ENCODE data around the gene RFX1. TPM values are rescaled to one million over a fixed set of nuclear protein-coding genes. Genes with fewer than 3 reads are reported as not detected.
A peak's percentile ranks its signal among the peaks of the same experiment; 100 is the strongest.

RFX1 gene
- total and polyA plus RNA-seq, 9 donors: 1.8 to 9.5 (median 7.1) TPM

DNA sequence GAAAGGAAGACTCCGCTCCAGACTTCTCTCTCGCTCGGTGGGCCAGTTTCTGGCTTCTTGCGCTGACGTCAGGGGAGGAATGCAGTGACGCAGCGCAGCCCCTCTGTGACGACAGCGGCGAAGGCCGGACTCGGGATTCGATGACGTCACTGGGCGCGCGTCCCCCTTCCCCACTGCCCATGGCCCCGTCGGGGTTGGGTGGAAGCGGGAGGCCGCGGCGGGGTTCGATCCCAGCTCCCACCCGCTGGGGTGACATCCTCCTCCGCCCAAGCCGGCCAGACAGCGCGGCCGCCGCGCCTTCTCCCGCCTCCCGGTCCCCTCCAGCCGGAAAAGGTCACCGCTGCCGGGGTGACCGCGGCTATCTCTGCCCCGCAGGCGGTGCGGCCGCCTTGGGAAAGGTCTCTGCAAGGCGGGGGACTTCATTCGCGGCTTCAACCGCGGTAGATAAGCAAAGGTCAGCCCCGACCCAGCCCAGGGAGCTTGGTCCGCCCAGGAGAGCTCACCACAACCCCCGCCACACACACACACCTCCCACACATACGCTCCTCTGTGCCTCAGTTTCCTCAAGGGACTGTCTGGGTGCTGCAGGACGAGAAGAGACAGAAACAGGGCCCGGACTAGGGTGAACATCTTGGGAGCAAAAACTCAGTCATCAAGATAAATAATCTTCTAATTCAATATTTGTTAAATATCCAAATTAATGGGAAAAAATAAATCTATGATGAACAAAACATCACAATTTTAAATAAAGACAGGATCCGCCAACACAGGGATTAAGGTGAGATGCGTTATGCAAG is 844 bp upstream of the RFX1 start:
- DNase-seq: no peak
- peaks cover 23% of the 10 kb centered on the region for H3K4me1 ChIP-seq (ENCODE audit: control insufficient read depth, insufficient read depth, low read length)
- no peaks in the 10 kb centered on the region for H3K36me3 ChIP-seq (ENCODE audit: control insufficient read depth, insufficient read depth, low read length)
- no peaks in the 10 kb centered on the region for H3K9me3 ChIP-seq (replicated peaks; ENCODE audit: control insufficient read depth, low read depth, low read length)
- no peaks in the 10 kb centered on the region for H3K27me3 ChIP-seq (ENCODE audit: control insufficient read depth, insufficient read depth, low read length)
- WGBS (ENCODE audit: insufficient coverage): under 1% methylated on average over 43 of the region's 56 CpGs
- peak overlapping the region; percentile 80 for H3K4me3 ChIP-seq (ENCODE audit: low read length)
- H3K27ac ChIP-seq (ENCODE audit: low read length): peak overlapping the region; percentile 99

DNA sequence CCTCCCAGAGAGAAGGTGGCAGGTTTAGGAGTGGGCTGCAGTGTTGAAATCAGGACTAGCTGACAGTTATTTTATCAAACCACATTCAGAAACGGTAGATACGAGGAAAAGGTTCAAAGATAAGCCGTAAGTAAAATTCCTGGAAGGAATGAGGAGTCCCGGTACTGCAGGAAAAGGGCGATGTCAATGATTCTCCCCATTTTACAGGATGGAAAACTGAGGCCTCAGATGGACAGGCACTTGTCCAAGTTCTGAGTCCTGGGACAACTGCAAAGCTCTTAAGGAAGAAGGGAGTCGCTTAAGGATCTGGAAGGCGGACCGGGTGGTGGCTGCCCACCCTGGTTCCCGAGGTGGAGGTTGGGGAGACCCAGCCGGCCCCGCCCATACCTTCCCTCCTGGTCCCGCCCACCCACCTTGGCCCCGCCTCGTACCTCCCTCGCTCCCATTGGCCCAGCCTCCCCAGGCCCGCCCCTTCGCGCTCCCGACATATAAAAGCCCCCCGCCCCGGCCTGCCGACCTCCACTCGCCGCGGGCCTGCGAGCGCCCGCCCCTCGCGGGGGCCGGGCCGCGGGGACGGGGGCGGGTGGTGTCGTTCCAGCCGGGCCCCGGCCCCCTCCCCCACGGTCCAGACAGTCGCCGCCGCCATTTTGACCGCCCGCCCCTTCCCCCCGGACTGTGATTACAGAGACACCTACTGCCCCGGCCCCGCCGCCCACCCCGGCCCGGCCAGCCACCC is 603 bp downstream of the RFX1 start:
- peak; percentile 94 for DNase-seq
- peak overlapping the region; percentile 99 for H3K27ac ChIP-seq (ENCODE audit: low read length)
- H3K36me3 ChIP-seq (ENCODE audit: control insufficient read depth, insufficient read depth, low read length): peaks cover 2% of the 10 kb centered on the region
- 9% methylated on average over 38 of the region's 50 CpGs for WGBS (ENCODE audit: insufficient coverage)
- H3K9me3 ChIP-seq (replicated peaks; ENCODE audit: control insufficient read depth, low read depth, low read length): no peaks in the 10 kb centered on the region
- peaks cover 23% of the 10 kb centered on the region for H3K4me1 ChIP-seq (ENCODE audit: control insufficient read depth, insufficient read depth, low read length)
- H3K4me3 ChIP-seq (ENCODE audit: low read length): peak overlapping the region; percentile 73
- H3K27me3 ChIP-seq (ENCODE audit: control insufficient read depth, insufficient read depth, low read length): no peaks in the 10 kb centered on the region

DNA sequence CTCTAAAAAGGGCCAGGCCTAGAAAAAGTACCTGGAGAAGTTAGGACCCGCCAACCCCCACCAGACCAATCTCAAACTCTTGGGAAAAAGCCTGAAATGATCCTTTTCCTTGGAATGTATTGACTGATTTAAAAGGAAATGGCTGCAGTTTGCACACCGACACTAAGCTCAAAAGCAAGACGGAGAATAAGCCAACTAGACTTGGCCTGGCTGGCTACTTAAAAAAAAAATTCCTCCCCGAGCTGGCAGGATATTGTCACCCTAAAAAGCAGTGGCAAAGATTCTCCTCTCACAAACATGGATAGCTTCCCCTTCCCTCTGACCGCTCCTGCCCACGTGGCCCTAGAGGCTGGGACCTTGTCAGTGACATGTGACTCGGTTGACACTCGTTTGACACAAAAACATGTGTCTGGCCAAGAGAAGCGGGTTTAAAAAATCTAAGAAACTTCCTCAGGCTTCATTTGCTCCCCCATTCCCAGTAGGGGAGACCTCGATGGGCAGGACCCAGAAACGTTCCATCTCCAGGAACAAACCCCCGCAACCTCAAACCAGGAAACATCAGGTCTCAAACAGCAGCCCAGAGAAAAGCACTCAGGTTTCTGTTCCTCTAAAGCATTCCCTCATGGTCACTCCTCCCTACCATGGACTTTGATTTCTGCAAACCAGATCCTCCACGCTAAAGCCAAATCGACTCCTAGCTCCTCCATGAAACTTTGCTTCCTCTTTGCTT is 1.3 kb downstream of the RFX1 start:
- no peak overlapping the region for H3K4me3 ChIP-seq (ENCODE audit: low read length)
- no peaks in the 10 kb centered on the region for H3K27me3 ChIP-seq (ENCODE audit: control insufficient read depth, insufficient read depth, low read length)
- peaks cover 2% of the 10 kb centered on the region for H3K36me3 ChIP-seq (ENCODE audit: control insufficient read depth, insufficient read depth, low read length)
- H3K4me1 ChIP-seq (ENCODE audit: control insufficient read depth, insufficient read depth, low read length): peaks cover 23% of the 10 kb centered on the region
- WGBS (ENCODE audit: insufficient coverage): 23% methylated on average over 9 of the region's 14 CpGs
- DNase-seq: peak; percentile 73
- peak overlapping the region; percentile 99 for H3K27ac ChIP-seq (ENCODE audit: low read length)
- H3K9me3 ChIP-seq (replicated peaks; ENCODE audit: control insufficient read depth, low read depth, low read length): no peaks in the 10 kb centered on the region

DNA sequence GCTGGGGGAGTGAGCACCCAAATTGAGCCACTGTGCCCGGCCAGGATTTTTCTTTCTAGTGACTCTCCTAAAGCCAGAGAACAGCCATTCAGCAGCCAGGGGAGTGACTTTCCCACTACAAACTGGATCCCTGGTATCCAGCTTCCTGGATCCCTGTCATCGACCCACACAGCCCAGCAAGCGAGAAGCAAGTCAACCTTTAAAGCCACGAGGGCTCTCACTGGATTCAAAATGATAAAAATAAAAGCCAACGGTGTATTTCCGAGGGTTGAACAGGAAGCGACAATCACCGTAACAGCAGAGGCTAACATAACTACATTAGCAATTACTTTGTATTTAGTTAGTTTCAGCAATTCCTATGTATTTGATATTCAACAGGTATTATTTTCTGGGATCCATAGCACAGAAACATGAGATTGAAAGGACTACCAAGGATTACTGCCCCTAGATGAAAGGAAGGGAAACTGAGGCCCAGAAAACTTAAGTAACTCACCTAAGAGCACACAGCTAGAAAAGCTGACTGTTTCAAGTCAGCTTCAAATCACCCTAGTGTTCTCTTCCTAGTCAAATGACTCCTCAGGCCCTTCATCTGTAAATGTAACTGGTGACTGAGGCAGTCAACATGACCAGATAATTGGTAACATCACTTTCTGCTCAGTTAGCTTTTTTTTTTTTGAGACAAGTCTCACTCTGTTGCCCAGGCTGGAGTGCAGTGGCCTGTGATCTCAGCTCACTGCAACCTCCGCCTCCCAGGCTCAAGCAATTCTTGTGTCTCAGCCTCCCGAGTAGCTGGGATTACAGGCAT is 2.7 kb downstream of the RFX1 start:
- H3K4me1 ChIP-seq (ENCODE audit: control insufficient read depth, insufficient read depth, low read length): peaks cover 23% of the 10 kb centered on the region
- DNase-seq: no peak
- peak overlapping the region; percentile 83 for H3K27ac ChIP-seq (ENCODE audit: low read length)
- no peaks in the 10 kb centered on the region for H3K27me3 ChIP-seq (ENCODE audit: control insufficient read depth, insufficient read depth, low read length)
- peaks cover 9% of the 10 kb centered on the region for H3K9me3 ChIP-seq (replicated peaks; ENCODE audit: control insufficient read depth, low read depth, low read length)
- no peak overlapping the region for H3K4me3 ChIP-seq (ENCODE audit: low read length)
- 67% methylated on average over 2 of the region's 10 CpGs for WGBS (ENCODE audit: insufficient coverage)
- H3K36me3 ChIP-seq (ENCODE audit: control insufficient read depth, insufficient read depth, low read length): peaks cover 8% of the 10 kb centered on the region

DNA sequence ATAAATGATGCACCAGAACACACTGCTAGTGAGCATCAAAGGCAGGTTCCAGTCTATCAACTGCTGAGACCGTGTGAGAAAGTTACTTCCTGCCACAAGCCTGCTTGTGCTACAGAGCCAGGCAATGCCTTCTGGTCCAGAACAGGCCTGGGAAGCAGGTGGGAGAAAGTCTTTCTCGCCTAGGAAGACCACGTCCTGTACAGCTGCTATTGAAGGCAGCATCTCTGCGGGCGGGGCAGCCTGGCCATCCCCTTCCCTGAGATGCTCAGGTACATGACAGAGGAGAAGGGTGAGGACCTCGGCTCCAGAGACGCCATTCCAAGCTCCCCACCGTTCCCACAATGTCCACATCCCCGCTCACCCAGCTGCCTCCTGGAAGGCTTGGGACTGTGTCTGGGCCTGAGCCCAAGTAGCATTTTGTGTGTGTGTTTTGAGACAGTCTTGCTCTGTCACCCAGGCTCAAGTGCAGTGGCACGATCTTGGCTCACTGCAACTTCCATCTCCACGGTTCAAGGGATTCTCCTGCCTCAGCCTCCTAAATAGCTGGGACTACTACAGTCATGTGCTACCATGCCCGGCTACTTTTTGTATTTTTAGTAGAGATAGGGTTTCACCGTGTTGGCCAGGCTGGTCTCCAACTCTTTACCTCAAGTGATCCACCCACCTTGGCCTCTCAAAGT is 3.4 kb downstream of the RFX1 start:
- Histone ChIP-seq H3K9me3 (replicated peaks; ENCODE audit: control insufficient read depth, low read depth, low read length) (peaks cover 10% of the 10 kb centered on the region), H3K4me3 (ENCODE audit: low read length) (no peak overlapping the region), H3K27me3 (ENCODE audit: control insufficient read depth, insufficient read depth, low read length) (no peaks in the 10 kb centered on the region), H3K27ac (ENCODE audit: low read length) (peak overlapping the region; percentile 83), H3K4me1 (ENCODE audit: control insufficient read depth, insufficient read depth, low read length) (peaks cover 23% of the 10 kb centered on the region), H3K36me3 (ENCODE audit: control insufficient read depth, insufficient read depth, low read length) (peaks cover 11% of the 10 kb centered on the region)
- no peak for DNase-seq
- 48% methylated on average over 7 of the region's 13 CpGs for WGBS (ENCODE audit: insufficient coverage)

DNA sequence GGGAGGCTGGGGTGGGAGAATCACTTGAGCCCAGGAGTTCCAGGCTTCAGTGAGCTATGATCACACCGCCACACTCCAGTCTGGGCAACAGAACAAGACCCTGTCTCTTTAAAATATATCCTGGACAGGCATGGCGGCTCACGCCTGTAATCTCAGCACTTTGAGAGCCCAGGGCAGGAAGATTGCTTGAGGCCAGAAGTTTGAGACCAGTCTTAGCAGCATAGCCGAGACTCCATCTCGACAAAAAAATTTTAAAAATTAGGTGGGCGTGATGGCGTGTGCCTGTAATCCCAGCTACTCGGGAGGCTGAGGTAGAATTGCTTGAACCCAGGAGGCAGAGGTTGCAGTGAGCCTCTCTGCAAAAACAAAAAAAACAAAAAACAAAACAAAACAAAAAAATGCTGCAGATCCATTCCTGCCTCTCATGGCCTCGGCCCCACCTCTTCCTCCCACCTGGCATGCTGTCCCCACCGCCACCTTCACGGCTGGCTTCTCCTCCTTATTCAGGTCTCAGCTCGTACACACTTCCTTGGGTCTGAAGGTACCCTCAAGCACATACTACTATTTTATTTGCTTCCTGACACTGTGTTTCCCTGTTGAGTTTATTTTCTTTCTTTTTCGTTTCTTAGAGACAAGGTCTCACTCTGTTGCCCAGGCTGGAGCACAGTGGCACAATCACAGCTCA is 5.3 kb downstream of the RFX1 start:
- no peak for DNase-seq
- WGBS (ENCODE audit: insufficient coverage): 78% methylated on average over 10 of the region's 13 CpGs
- Histone ChIP-seq H3K4me1 (ENCODE audit: control insufficient read depth, insufficient read depth, low read length) (peaks cover 19% of the 10 kb centered on the region), H3K27me3 (ENCODE audit: control insufficient read depth, insufficient read depth, low read length) (no peaks in the 10 kb centered on the region), H3K9me3 (replicated peaks; ENCODE audit: control insufficient read depth, low read depth, low read length) (peaks cover 10% of the 10 kb centered on the region), H3K4me3 (ENCODE audit: low read length) (no peak overlapping the region), H3K36me3 (ENCODE audit: control insufficient read depth, insufficient read depth, low read length) (peaks cover 21% of the 10 kb centered on the region), H3K27ac (ENCODE audit: low read length) (no peak overlapping the region)

DNA sequence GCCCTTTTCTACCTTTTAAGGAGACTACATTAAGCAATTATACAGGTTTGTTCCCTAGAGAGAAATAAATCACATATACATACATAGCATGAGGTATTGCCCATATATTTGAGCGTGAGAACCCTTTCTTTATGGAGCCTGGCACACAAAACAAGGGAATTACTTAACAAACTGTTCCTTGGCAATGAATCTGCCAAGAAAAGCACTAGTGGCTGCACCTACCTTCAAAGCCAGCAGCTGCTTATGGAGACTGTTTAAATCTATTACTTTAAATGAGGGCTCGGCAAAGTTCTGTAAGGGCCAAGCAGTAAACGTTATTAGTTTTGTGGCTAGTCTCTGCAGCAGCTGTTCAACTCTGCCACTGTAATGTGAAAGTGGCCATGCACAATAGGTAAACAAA is 7.0 kb downstream of the RFX1 start:
- H3K9me3 ChIP-seq (replicated peaks; ENCODE audit: control insufficient read depth, low read depth, low read length): peaks cover 10% of the 10 kb centered on the region
- H3K4me3 ChIP-seq (ENCODE audit: low read length): no peak overlapping the region
- no peaks in the 10 kb centered on the region for H3K27me3 ChIP-seq (ENCODE audit: control insufficient read depth, insufficient read depth, low read length)
- H3K27ac ChIP-seq (ENCODE audit: low read length): no peak overlapping the region
- no peak for DNase-seq
- no CpG with 5 or more reads among the region's 3 CpGs for WGBS (ENCODE audit: insufficient coverage)
- peaks cover 11% of the 10 kb centered on the region for H3K4me1 ChIP-seq (ENCODE audit: control insufficient read depth, insufficient read depth, low read length)
- H3K36me3 ChIP-seq (ENCODE audit: control insufficient read depth, insufficient read depth, low read length): peaks cover 26% of the 10 kb centered on the region

DNA sequence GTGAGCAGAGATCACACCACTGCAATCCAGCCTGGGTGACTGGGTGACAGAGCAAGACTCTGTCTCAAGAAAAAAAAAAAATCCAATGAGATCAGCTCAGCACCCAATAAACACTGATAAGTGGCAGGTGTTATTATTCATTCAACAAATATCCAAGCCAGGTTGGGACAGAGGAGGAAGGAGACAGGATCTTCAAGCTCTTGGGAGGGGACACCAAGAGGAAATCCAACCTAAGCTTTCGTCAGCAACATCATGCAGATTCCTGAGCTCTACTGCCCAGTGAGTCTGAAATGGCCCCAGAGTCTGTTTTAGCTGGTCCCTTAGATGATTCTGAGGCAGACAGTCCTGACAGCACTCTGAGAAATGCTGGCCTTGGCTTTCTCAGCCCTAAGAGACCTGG is 7.7 kb downstream of the RFX1 start:
- WGBS (ENCODE audit: insufficient coverage): 100% methylated on average over 1 of the region's 1 CpG
- Histone ChIP-seq H3K36me3 (ENCODE audit: control insufficient read depth, insufficient read depth, low read length) (peaks cover 26% of the 10 kb centered on the region), H3K4me3 (ENCODE audit: low read length) (no peak overlapping the region), H3K9me3 (replicated peaks; ENCODE audit: control insufficient read depth, low read depth, low read length) (peaks cover 10% of the 10 kb centered on the region), H3K27ac (ENCODE audit: low read length) (no peak overlapping the region), H3K27me3 (ENCODE audit: control insufficient read depth, insufficient read depth, low read length) (no peaks in the 10 kb centered on the region), H3K4me1 (ENCODE audit: control insufficient read depth, insufficient read depth, low read length) (peaks cover 11% of the 10 kb centered on the region)
- DNase-seq: no peak

DNA sequence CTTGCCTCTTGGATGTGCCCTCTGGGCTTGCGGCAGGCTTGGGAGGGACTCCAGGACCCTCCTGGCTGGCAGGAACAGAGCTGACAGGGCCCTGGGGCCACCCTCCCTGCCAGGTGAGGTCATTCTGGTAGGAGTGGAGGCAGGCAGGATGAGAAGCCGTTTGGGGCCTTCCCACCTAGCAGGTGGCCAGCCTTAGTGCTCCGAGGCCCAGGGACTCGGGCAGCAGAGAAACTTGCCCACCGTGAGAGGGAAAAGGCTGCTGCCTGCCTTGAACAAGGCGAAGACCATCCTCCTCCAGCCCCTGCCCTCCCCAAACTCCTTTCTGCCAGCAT is 8.5 kb downstream of the RFX1 start:
- peaks cover 10% of the 10 kb centered on the region for H3K9me3 ChIP-seq (replicated peaks; ENCODE audit: control insufficient read depth, low read depth, low read length)
- H3K4me1 ChIP-seq (ENCODE audit: control insufficient read depth, insufficient read depth, low read length): peaks cover 3% of the 10 kb centered on the region
- DNase-seq: no peak
- no peaks in the 10 kb centered on the region for H3K27me3 ChIP-seq (ENCODE audit: control insufficient read depth, insufficient read depth, low read length)
- peaks cover 33% of the 10 kb centered on the region for H3K36me3 ChIP-seq (ENCODE audit: control insufficient read depth, insufficient read depth, low read length)
- WGBS (ENCODE audit: insufficient coverage): 82% methylated on average over 2 of the region's 6 CpGs
- no peak overlapping the region for H3K27ac ChIP-seq (ENCODE audit: low read length)
- H3K4me3 ChIP-seq (ENCODE audit: low read length): no peak overlapping the region

Measured in muscle of leg (tissue), 11 donors.